Duodenal mucosa (tissue), 2 donors: ENCODE data around the gene PLCH2.

Experiments
- H3K27ac ChIP-seq: one replicate; pipeline ENCODE4 v1.7.0; 2013; ENCODE audit warnings: low read depth, low read length
- H3K27me3 ChIP-seq, 2 donors: one replicate each; pipeline ENCODE4 v1.7.0; 2013; ENCODE audit warnings: low read length in 2 of 2, control low read depth in 1 of 2; ENCODE audit not compliant: insufficient read depth in 2 of 2, control insufficient read depth in 1 of 2
- H3K36me3 ChIP-seq, 2 donors: one replicate each; pipeline ENCODE4 v1.7.0; 2013; ENCODE audit warnings: low read length in 2 of 2, control low read depth in 1 of 2; ENCODE audit not compliant: insufficient read depth in 2 of 2, control insufficient read depth in 1 of 2
- H3K4me1 ChIP-seq, 2 donors: one replicate each; pipeline ENCODE4 v1.7.0; 2013; ENCODE audit warnings: low read length in 2 of 2, control low read depth in 1 of 2; ENCODE audit not compliant: insufficient read depth in 2 of 2, control insufficient read depth in 1 of 2
- H3K4me3 ChIP-seq, 2 donors: one replicate each; pipeline ENCODE4 v1.7.0; 2013; ENCODE audit warnings: low read length in 2 of 2, low read depth in 1 of 2
- H3K9ac ChIP-seq, 2 donors: one replicate each; pipeline ENCODE4 v1.7.0; 2013; ENCODE audit warnings: low read length in 2 of 2, low read depth in 1 of 2
- H3K9me3 ChIP-seq, 2 donors: one replicate each; pipeline ENCODE4 v1.7.0; 2013; ENCODE audit warnings: low read length in 2 of 2, control low read depth in 1 of 2; ENCODE audit not compliant: control insufficient read depth in 1 of 2

PLCH2 gene

GRCh38 chr1:2539312-2539907, 63.3 kb downstream of the PLCH2 start:
- H3K27ac ChIP-seq, result no peak overlapping the region
- peaks cover 22 to 32% of the 10 kb centered on the region in 2 donors for H3K27me3 ChIP-seq
- no peak overlapping the region for H3K4me3 ChIP-seq

GRCh38 chr1:2540816-2541492, 64.9 kb downstream of the PLCH2 start:
- H3K4me3 ChIP-seq, result no peak overlapping the region
- no peaks in the 10 kb centered on the region for H3K36me3 ChIP-seq
- peaks cover 19 to 48% of the 10 kb centered on the region in 2 donors for H3K4me1 ChIP-seq
- no peaks in the 10 kb centered on the region for H3K9me3 ChIP-seq
- no peak overlapping the region for H3K27ac ChIP-seq
- peaks cover 8 to 22% of the 10 kb centered on the region in 2 donors for H3K27me3 ChIP-seq
- no peak overlapping the region for H3K9ac ChIP-seq

More at GRCh38 chr1:2539312-2539907, 63.3 kb downstream of the PLCH2 start:
- peaks cover 23 to 46% of the 10 kb centered on the region in 2 donors for H3K4me1 ChIP-seq
- no peaks in the 10 kb centered on the region for H3K36me3 ChIP-seq
- no peaks in the 10 kb centered on the region for H3K9me3 ChIP-seq
- H3K9ac ChIP-seq, result no peak overlapping the region

GRCh38 chr1:2541619-2542245, 65.6 kb downstream of the PLCH2 start:
- Histone ChIP-seq H3K27me3 (peaks cover 3 to 17% of the 10 kb centered on the region in 2 donors), H3K9me3 (no peaks in the 10 kb centered on the region), H3K4me3 (no peak overlapping the region), H3K9ac (no peak overlapping the region), H3K4me1 (peaks cover 18 to 47% of the 10 kb centered on the region in 2 donors), H3K36me3 (no peaks in the 10 kb centered on the region), H3K27ac (no peak overlapping the region)

GRCh38 chr1:2542246-2542915, 66.3 kb downstream of the PLCH2 start:
- peaks cover 17 to 48% of the 10 kb centered on the region in 2 donors for H3K4me1 ChIP-seq
- no peak overlapping the region for H3K4me3 ChIP-seq
- no peaks in the 10 kb centered on the region for H3K36me3 ChIP-seq
- no peak overlapping the region for H3K27ac ChIP-seq
- H3K9me3 ChIP-seq, result no peaks in the 10 kb centered on the region
- no peak overlapping the region for H3K9ac ChIP-seq
- peaks cover 0 to 10% of the 10 kb centered on the region in 2 donors for H3K27me3 ChIP-seq

- H3K4me3 ChIP-seq, result no peak overlapping the region
- peaks cover 26 to 60% of the 10 kb centered on the region in 2 donors for H3K4me1 ChIP-seq
- H3K36me3 ChIP-seq, result no peaks in the 10 kb centered on the region
- H3K27me3 ChIP-seq, result peaks cover 0 to 10% of the 10 kb centered on the region in 2 donors
- no peaks in the 10 kb centered on the region for H3K9me3 ChIP-seq
- H3K9ac ChIP-seq, result no peak overlapping the region
- H3K27ac ChIP-seq, result no peak overlapping the region
Measured at GRCh38 chr1:2543543-2544092, 67.5 kb downstream of the PLCH2 start.

- Histone ChIP-seq H3K9ac (no peak overlapping the region), H3K36me3 (no peaks in the 10 kb centered on the region), H3K4me1 (peaks cover 31 to 65% of the 10 kb centered on the region in 2 donors), H3K9me3 (no peaks in the 10 kb centered on the region), H3K4me3 (no peak overlapping the region), H3K27ac (no peak overlapping the region), H3K27me3 (peaks cover 0 to 5% of the 10 kb centered on the region in 2 donors)
Measured at GRCh38 chr1:2544093-2544874, 68.2 kb downstream of the PLCH2 start.

GRCh38 chr1:2544875-2545640, 69.0 kb downstream of the PLCH2 start:
- Histone ChIP-seq H3K9me3 (no peaks in the 10 kb centered on the region), H3K9ac (no peak overlapping the region), H3K27me3 (no peaks in the 10 kb centered on the region), H3K4me1 (peaks cover 33 to 67% of the 10 kb centered on the region in 2 donors), H3K4me3 (no peak overlapping the region), H3K36me3 (no peaks in the 10 kb centered on the region), H3K27ac (peak overlapping the region; percentile 10)

- H3K9me3 ChIP-seq, result no peaks in the 10 kb centered on the region
- H3K27ac ChIP-seq, result peak overlapping the region; percentile 98
- H3K4me1 ChIP-seq, result peaks cover 33 to 67% of the 10 kb centered on the region in 2 donors
- H3K4me3 ChIP-seq, result peak overlapping the region; percentile 69 to 74
- H3K27me3 ChIP-seq, result no peaks in the 10 kb centered on the region
- peak overlapping the region; percentile 72 to 77 for H3K9ac ChIP-seq
- H3K36me3 ChIP-seq, result no peaks in the 10 kb centered on the region
Measured at GRCh38 chr1:2545754-2546514, 69.8 kb downstream of the PLCH2 start.
